GM12878 (cell line): ENCODE data around the gene GOLGA2. TPM values are rescaled to one million over a fixed set of nuclear protein-coding genes. Genes with fewer than 3 reads are reported as not detected.

Experiments used
- ASH2L ChIP-seq: fragments of 300-600, 200-600 bp; sonication (generic); IDR thresholded peaks from 2 replicates; pipeline ENCODE4 v1.6.1; 2017; ENCODE audit warnings: low read depth, mild to moderate bottlenecking, borderline replicate concordance
- CEBPB ChIP-seq, 2 experiments: fragments of 150-350 bp in 1 of 2; IDR thresholded peaks; 2 replicates each; pipeline ENCODE4 v1.6.1; 2012 to 2014; ENCODE audit warnings: low read depth in 2 of 2, low read length in 2 of 2, borderline replicate concordance in 1 of 2, inconsistent platforms in 1 of 2
- ELK1 ChIP-seq: IDR thresholded peaks from 2 replicates; pipeline ENCODE4 v1.6.1; 2012; ENCODE audit warnings: low read depth, low read length, improper control_type of control experiment
- HDGF ChIP-seq: fragments of 450-650 bp; IDR thresholded peaks from 2 replicates; pipeline ENCODE4 v1.6.1; 2016; ENCODE audit warnings: antibody characterized with exemption
- NBN ChIP-seq: fragments of 450-650 bp; IDR thresholded peaks from 2 replicates; pipeline ENCODE4 v1.6.1; 2016
- PAX5 ChIP-seq: IDR thresholded peaks from 2 replicates; pipeline ENCODE4 v1.6.1; 2011; ENCODE audit warnings: low read depth, low read length, borderline replicate concordance
- RCOR1 ChIP-seq: conservative IDR thresholded peaks from 2 replicates; pipeline ENCODE4 v1.6.1; 2012; ENCODE audit warnings: low read depth, low read length, improper control_type of control experiment
- RUNX3 ChIP-seq: IDR thresholded peaks from 2 replicates; pipeline ENCODE4 v1.6.1; 2012; ENCODE audit warnings: low read length, inconsistent platforms
- SKIL ChIP-seq: fragments of 450-650 bp; IDR thresholded peaks from 2 replicates; pipeline ENCODE4 v1.6.1; 2017; ENCODE audit warnings: mild to moderate bottlenecking, low read depth, inconsistent platforms; ENCODE audit not compliant: poor library complexity, severe bottlenecking
- STAT1 ChIP-seq: fragments of 450-650 bp; conservative IDR thresholded peaks from 2 replicates; pipeline ENCODE4 v1.6.1; 2014; ENCODE audit warnings: antibody characterized with exemption, mild to moderate bottlenecking
- TARDBP ChIP-seq: IDR thresholded peaks from 2 replicates; pipeline ENCODE4 v1.6.1; 2016; ENCODE audit warnings: borderline replicate concordance
- USF2 ChIP-seq: IDR thresholded peaks from 2 replicates; pipeline ENCODE4 v1.6.1; 2011; ENCODE audit warnings: low read depth, low read length, improper control_type of control experiment, borderline replicate concordance
- YY1 ChIP-seq: IDR thresholded peaks from 2 replicates; pipeline ENCODE4 v1.6.1; 2011; ENCODE audit warnings: low read depth, mild to moderate bottlenecking, low read length
- polyA plus RNA-seq, 11 experiments: library from polyadenylated mRNA; depleted of rRNA in 4 of 11; unstranded in 6 of 11; stranded (reverse) in 5 of 11; fragments of >200 nt; fragmentation: Nextera tagmentation in 4 of 11; fragmentation: Illumina TruSeq in 1 of 11; extraction: Ambion mirVana in 4 of 11; extraction: Trizol in 1 of 11; gene quantifications; 1 replicate in 1 of 11; 2 replicates in 10 of 11; pipeline versions ENCODE4 v1.2.1 to v1.2.3, GENCODE V29; 2011 to 2016; ENCODE audit warnings: inconsistent platforms in 2 of 11, missing spikeins in 2 of 11, low read depth in 1 of 11
- total RNA-seq, 4 experiments: library from RNA; depleted of rRNA in 3 of 4; stranded (reverse); fragments of >200 nt in 3 of 4; fragmentation: Illumina TruSeq in 1 of 4; extraction: Trizol in 1 of 4; gene quantifications; 2 replicates each; pipeline versions ENCODE4 v1.2.1 to v1.2.3, GENCODE V29; 2013 to 2021
- TF ChIP-seq, protein P1 (sequence below): fragments of 450-650 bp; formaldehyde crosslinking; IDR thresholded peaks from 2 replicates; pipeline ENCODE4 v1.5.0; 2022; ENCODE audit warnings: mild to moderate bottlenecking, missing genetic modification characterization
- TF ChIP-seq, protein P2 (sequence below), 3 experiments: IDR thresholded peaks in 2 of 3; conservative IDR thresholded peaks in 1 of 3; 2 replicates each; pipeline ENCODE4 v1.5.1; 2011; ENCODE audit warnings: low read depth in 3 of 3, low read length in 3 of 3, mild to moderate bottlenecking in 3 of 3, control low read depth in 2 of 3, moderate library complexity in 2 of 3, inconsistent platforms in 1 of 3, mixed read lengths in 1 of 3; ENCODE audit not compliant: control insufficient read depth in 2 of 3, insufficient read depth in 1 of 3; ENCODE audit errors: extremely low read depth in 1 of 3
- TF ChIP-seq, protein P3 (sequence below): IDR thresholded peaks from 2 replicates; pipeline ENCODE4 v1.6.1; 2012; ENCODE audit warnings: mild to moderate bottlenecking, low read depth, low read length

GOLGA2 gene
- total and polyA plus RNA-seq, 10 of the 15 experiments (the other 5 are each of a cell fraction or from before 2014, with no cell fraction given), result 5.9 to 32.6 (median 19.7) TPM

DNA sequence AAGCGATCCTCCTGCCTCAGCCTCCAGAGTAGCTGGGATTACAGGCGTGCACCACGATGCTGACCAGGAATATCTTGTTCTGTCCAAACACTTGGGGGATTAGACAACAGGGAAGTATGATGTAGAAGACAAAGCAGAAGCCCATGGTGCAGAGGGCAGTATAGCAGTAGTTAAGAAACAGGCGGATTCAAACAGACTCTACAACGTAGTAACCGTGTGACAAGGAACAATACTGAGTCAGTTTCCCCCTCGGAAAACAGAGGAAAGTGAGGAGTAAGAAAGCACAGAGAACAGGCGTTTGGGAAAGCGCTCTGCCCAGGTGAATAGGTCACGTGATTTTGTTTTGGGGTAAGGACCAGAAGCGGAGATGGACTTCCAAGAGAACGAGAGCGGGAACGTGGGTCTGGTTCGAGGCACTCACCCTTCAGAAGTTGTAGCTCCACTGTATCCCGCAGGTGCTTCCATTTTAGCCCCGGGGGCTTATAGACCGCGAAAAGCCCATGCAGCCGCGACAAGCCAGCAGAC, 46.1 kb upstream of the GOLGA2 start (continued):
- TF ChIP-seq USF2 (peak; percentile 55), CEBPB (IDR thresholded peaks at IDR 0.05; ENCODE audit: borderline replicate concordance in 1 of 2, low read depth in 2 of 2, low read length in 2 of 2) (no peak), PAX5 (no peak), RUNX3 (no peak), NBN (no peak), YY1 (no peak), RCOR1 (no peak), STAT1 (no peak), TARDBP (no peak), SKIL (no peak), ELK1 (no peak), ASH2L (no peak), HDGF (no peak)
- TF ChIP-seq, protein P1, sequence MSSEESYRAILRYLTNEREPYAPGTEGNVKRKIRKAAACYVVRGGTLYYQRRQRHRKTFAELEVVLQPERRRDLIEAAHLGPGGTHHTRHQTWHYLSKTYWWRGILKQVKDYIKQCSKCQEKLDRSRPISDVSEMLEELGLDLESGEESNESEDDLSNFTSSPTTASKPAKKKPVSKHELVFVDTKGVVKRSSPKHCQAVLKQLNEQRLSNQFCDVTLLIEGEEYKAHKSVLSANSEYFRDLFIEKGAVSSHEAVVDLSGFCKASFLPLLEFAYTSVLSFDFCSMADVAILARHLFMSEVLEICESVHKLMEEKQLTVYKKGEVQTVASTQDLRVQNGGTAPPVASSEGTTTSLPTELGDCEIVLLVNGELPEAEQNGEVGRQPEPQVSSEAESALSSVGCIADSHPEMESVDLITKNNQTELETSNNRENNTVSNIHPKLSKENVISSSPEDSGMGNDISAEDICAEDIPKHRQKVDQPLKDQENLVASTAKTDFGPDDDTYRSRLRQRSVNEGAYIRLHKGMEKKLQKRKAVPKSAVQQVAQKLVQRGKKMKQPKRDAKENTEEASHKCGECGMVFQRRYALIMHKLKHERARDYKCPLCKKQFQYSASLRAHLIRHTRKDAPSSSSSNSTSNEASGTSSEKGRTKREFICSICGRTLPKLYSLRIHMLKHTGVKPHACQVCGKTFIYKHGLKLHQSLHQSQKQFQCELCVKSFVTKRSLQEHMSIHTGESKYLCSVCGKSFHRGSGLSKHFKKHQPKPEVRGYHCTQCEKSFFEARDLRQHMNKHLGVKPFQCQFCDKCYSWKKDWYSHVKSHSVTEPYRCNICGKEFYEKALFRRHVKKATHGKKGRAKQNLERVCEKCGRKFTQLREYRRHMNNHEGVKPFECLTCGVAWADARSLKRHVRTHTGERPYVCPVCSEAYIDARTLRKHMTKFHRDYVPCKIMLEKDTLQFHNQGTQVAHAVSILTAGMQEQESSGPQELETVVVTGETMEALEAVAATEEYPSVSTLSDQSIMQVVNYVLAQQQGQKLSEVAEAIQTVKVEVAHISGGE (CRISPR knock-in tag), result no peak
- TF ChIP-seq, protein P2, sequence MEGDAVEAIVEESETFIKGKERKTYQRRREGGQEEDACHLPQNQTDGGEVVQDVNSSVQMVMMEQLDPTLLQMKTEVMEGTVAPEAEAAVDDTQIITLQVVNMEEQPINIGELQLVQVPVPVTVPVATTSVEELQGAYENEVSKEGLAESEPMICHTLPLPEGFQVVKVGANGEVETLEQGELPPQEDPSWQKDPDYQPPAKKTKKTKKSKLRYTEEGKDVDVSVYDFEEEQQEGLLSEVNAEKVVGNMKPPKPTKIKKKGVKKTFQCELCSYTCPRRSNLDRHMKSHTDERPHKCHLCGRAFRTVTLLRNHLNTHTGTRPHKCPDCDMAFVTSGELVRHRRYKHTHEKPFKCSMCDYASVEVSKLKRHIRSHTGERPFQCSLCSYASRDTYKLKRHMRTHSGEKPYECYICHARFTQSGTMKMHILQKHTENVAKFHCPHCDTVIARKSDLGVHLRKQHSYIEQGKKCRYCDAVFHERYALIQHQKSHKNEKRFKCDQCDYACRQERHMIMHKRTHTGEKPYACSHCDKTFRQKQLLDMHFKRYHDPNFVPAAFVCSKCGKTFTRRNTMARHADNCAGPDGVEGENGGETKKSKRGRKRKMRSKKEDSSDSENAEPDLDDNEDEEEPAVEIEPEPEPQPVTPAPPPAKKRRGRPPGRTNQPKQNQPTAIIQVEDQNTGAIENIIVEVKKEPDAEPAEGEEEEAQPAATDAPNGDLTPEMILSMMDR (IDR thresholded peaks at IDR 0.05 in 2 of 3, conservative IDR thresholded peaks at IDR 0.05 in 1 of 3; ENCODE audit: control insufficient read depth in 2 of 3, extremely low read depth in 1 of 3, insufficient read depth in 1 of 3, low read depth in 3 of 3, low read length in 3 of 3), result no peak
- TF ChIP-seq, protein P3, sequence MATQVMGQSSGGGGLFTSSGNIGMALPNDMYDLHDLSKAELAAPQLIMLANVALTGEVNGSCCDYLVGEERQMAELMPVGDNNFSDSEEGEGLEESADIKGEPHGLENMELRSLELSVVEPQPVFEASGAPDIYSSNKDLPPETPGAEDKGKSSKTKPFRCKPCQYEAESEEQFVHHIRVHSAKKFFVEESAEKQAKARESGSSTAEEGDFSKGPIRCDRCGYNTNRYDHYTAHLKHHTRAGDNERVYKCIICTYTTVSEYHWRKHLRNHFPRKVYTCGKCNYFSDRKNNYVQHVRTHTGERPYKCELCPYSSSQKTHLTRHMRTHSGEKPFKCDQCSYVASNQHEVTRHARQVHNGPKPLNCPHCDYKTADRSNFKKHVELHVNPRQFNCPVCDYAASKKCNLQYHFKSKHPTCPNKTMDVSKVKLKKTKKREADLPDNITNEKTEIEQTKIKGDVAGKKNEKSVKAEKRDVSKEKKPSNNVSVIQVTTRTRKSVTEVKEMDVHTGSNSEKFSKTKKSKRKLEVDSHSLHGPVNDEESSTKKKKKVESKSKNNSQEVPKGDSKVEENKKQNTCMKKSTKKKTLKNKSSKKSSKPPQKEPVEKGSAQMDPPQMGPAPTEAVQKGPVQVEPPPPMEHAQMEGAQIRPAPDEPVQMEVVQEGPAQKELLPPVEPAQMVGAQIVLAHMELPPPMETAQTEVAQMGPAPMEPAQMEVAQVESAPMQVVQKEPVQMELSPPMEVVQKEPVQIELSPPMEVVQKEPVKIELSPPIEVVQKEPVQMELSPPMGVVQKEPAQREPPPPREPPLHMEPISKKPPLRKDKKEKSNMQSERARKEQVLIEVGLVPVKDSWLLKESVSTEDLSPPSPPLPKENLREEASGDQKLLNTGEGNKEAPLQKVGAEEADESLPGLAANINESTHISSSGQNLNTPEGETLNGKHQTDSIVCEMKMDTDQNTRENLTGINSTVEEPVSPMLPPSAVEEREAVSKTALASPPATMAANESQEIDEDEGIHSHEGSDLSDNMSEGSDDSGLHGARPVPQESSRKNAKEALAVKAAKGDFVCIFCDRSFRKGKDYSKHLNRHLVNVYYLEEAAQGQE, result no peak
